Measurements from ENCODE around the gene SEC24C.

DNA sequence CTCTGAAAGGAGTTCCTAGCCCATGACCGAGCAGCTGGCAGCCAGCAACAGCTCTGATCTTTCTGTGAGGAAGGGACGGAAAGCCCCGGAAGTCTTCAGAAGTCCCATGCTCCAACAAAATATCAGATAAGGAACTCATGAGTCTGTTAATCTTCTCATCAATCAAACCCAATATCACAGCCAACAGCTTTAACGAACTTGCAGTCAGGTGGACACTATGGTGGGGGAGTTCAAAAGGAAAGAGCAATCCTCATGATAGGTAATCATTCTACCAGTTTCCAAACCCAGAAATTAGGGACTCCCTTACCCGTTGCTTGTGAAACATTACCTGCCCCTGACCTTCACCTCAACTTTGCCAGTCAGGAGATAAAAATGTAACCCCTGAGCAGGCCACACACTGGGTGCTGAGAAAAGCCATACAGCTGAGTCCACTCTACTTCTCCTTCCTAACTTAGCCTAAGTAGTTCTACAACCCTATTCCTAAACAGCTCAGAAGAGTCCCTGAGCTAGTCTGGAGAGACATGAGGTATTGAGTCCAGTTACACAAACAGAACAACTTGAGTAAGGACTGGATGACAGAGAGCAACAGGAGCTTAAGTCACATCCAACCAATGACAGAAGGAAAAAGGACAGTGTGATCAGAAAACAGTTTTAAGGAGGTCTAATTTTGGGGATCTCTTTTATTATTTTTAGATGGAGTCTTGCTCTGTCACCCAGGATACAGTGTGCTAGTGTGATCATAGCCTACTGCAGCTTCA lies 65.1 kb downstream of the SEC24C start:
- TF ChIP-seq ZFX (IDR thresholded peaks at IDR 0.05) = no peak
- TF ChIP-seq, protein P1, sequence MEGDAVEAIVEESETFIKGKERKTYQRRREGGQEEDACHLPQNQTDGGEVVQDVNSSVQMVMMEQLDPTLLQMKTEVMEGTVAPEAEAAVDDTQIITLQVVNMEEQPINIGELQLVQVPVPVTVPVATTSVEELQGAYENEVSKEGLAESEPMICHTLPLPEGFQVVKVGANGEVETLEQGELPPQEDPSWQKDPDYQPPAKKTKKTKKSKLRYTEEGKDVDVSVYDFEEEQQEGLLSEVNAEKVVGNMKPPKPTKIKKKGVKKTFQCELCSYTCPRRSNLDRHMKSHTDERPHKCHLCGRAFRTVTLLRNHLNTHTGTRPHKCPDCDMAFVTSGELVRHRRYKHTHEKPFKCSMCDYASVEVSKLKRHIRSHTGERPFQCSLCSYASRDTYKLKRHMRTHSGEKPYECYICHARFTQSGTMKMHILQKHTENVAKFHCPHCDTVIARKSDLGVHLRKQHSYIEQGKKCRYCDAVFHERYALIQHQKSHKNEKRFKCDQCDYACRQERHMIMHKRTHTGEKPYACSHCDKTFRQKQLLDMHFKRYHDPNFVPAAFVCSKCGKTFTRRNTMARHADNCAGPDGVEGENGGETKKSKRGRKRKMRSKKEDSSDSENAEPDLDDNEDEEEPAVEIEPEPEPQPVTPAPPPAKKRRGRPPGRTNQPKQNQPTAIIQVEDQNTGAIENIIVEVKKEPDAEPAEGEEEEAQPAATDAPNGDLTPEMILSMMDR (conservative IDR thresholded peaks at IDR 0.05) = no peak

Data from C4-2B (cell line).